Fibroblast of skin of back (primary cell): Measurements from ENCODE around the gene AFAP1.

Source experiments
- DNase-seq: peaks from one replicate; pipeline ENCODE4 v3.0.0-alpha.2; 2013

The AFAP1 gene

GRCh38 chr4:7750523-7750922 lies 189.1 kb downstream of the AFAP1 start:
- DNase-seq = no peak

- no peak for DNase-seq
These were observed 192.1 kb downstream of the AFAP1 start for GRCh38 chr4:7747566-7747965.

GRCh38 chr4:7747062-7747385 lies 192.6 kb downstream of the AFAP1 start:
- no peak for DNase-seq

- no peak for DNase-seq
These were observed 193.2 kb downstream of the AFAP1 start for GRCh38 chr4:7746351-7747061.

- DNase-seq = no peak
These were observed 194.3 kb downstream of the AFAP1 start for GRCh38 chr4:7745301-7745885.

GRCh38 chr4:7744142-7744804 lies 195.4 kb downstream of the AFAP1 start:
- no peak for DNase-seq

GRCh38 chr4:7742807-7743280 lies 196.8 kb downstream of the AFAP1 start:
- no peak for DNase-seq

GRCh38 chr4:7741946-7742806 lies 197.5 kb downstream of the AFAP1 start:
- no peak for DNase-seq

GRCh38 chr4:7740866-7741525 lies 198.7 kb downstream of the AFAP1 start:
- DNase-seq = no peak

GRCh38 chr4:7739918-7740865 lies 199.5 kb downstream of the AFAP1 start:
- DNase-seq = no peak

GRCh38 chr4:7739077-7739917 lies 200.4 kb downstream of the AFAP1 start:
- DNase-seq = no peak

GRCh38 chr4:7738458-7739076 lies 201.1 kb downstream of the AFAP1 start:
- no peak for DNase-seq

GRCh38 chr4:7737752-7738457 lies 201.8 kb downstream of the AFAP1 start:
- DNase-seq = no peak

- no peak for DNase-seq
These were observed 202.4 kb downstream of the AFAP1 start for GRCh38 chr4:7737268-7737645.

GRCh38 chr4:7736436-7737267 lies 203.0 kb downstream of the AFAP1 start:
- DNase-seq = no peak

- DNase-seq = no peak
These were observed 203.7 kb downstream of the AFAP1 start for GRCh38 chr4:7735961-7736360.

GRCh38 chr4:7735395-7735794 lies 204.3 kb downstream of the AFAP1 start:
- DNase-seq = no peak

GRCh38 chr4:7734651-7735260 lies 204.9 kb downstream of the AFAP1 start:
- DNase-seq = no peak
